ENCODE data around the gene ARID1B.

Gene ARID1B

GRCh38 chr6:157013649-157014304 lies 236.6 kb downstream of the ARID1B start:
- in situ Hi-C loops (cut with MboI; ENCODE audit: low sequenced_read_pairs), result no loop called here

- in situ Hi-C loops (cut with MboI; ENCODE audit: low sequenced_read_pairs), result no loop called here
Observed at GRCh38 chr6:157014871-157015270, 237.7 kb downstream of the ARID1B start.

- in situ Hi-C loops (cut with MboI; ENCODE audit: low sequenced_read_pairs), result no loop called here
Observed at GRCh38 chr6:157017022-157017421, 239.8 kb downstream of the ARID1B start.

- in situ Hi-C loops (cut with MboI; ENCODE audit: low sequenced_read_pairs), result no loop called here
Observed at GRCh38 chr6:157017861-157018260, 240.7 kb downstream of the ARID1B start.

- in situ Hi-C loops (cut with MboI; ENCODE audit: low sequenced_read_pairs), result no loop called here
Observed at GRCh38 chr6:157019115-157019641, 242.0 kb downstream of the ARID1B start.

- in situ Hi-C loops (cut with MboI; ENCODE audit: low sequenced_read_pairs), result no loop called here
Observed at GRCh38 chr6:157019733-157020132, 242.6 kb downstream of the ARID1B start.

GRCh38 chr6:157020398-157020797 lies 243.2 kb downstream of the ARID1B start:
- in situ Hi-C loops (cut with MboI; ENCODE audit: low sequenced_read_pairs), result no loop called here

GRCh38 chr6:157020881-157021343 lies 243.7 kb downstream of the ARID1B start:
- in situ Hi-C loops (cut with MboI; ENCODE audit: low sequenced_read_pairs), result no loop called here

- in situ Hi-C loops (cut with MboI; ENCODE audit: low sequenced_read_pairs), result no loop called here
Observed at GRCh38 chr6:157021344-157021992, 244.3 kb downstream of the ARID1B start.

GRCh38 chr6:157021993-157022740 lies 245.0 kb downstream of the ARID1B start:
- in situ Hi-C loops (cut with MboI; ENCODE audit: low sequenced_read_pairs), result no loop called here

- in situ Hi-C loops (cut with MboI; ENCODE audit: low sequenced_read_pairs), result no loop called here
Observed at GRCh38 chr6:157023958-157024357, 246.8 kb downstream of the ARID1B start.

GRCh38 chr6:157024745-157025144 lies 247.6 kb downstream of the ARID1B start:
- in situ Hi-C loops (cut with MboI; ENCODE audit: low sequenced_read_pairs), result no loop called here

GRCh38 chr6:157025437-157025836 lies 248.3 kb downstream of the ARID1B start:
- in situ Hi-C loops (cut with MboI; ENCODE audit: low sequenced_read_pairs), result no loop called here

GRCh38 chr6:157029980-157030690 lies 253.0 kb downstream of the ARID1B start:
- in situ Hi-C loops (cut with MboI; ENCODE audit: low sequenced_read_pairs), result no loop called here

GRCh38 chr6:157030755-157031154 lies 253.6 kb downstream of the ARID1B start:
- in situ Hi-C loops (cut with MboI; ENCODE audit: low sequenced_read_pairs), result no loop called here

- in situ Hi-C loops (cut with MboI; ENCODE audit: low sequenced_read_pairs), result no loop called here
Observed at GRCh38 chr6:157032923-157033322, 255.7 kb downstream of the ARID1B start.

GRCh38 chr6:157033428-157034140 lies 256.4 kb downstream of the ARID1B start:
- in situ Hi-C loops (cut with MboI; ENCODE audit: low sequenced_read_pairs), result no loop called here

- in situ Hi-C loops (cut with MboI; ENCODE audit: low sequenced_read_pairs), result no loop called here
Observed at GRCh38 chr6:157034436-157035230, 257.5 kb downstream of the ARID1B start.

GRCh38 chr6:157035546-157035945 lies 258.4 kb downstream of the ARID1B start:
- in situ Hi-C loops (cut with MboI; ENCODE audit: low sequenced_read_pairs), result no loop called here
